HG02981 (cell line): ENCODE data around the gene PKNOX2.

Experiments
- ATAC-seq: cut with Tn5 transposase; IDR thresholded peaks from one replicate; pipeline ENCODE4 v1.9.1; 2021; ENCODE audit warnings: mild to moderate bottlenecking, moderate library complexity; ENCODE audit not compliant: unreplicated experiment

PKNOX2 gene

GRCh38 chr11:125348674-125349309 lies 184.2 kb downstream of the PKNOX2 start:
- peak; percentile 61 for ATAC-seq

- no peak for ATAC-seq
Observed at GRCh38 chr11:125350206-125351032, 185.9 kb downstream of the PKNOX2 start.

GRCh38 chr11:125351033-125351867 lies 186.7 kb downstream of the PKNOX2 start:
- no peak for ATAC-seq

GRCh38 chr11:125351868-125352250 lies 187.3 kb downstream of the PKNOX2 start:
- no peak for ATAC-seq

GRCh38 chr11:125356797-125357196 lies 192.2 kb downstream of the PKNOX2 start:
- ATAC-seq = no peak

- ATAC-seq = no peak
Observed at GRCh38 chr11:125357551-125357950, 193.0 kb downstream of the PKNOX2 start.

- no peak for ATAC-seq
Observed at GRCh38 chr11:125358254-125358840, 193.8 kb downstream of the PKNOX2 start.

GRCh38 chr11:125359130-125359529 lies 194.6 kb downstream of the PKNOX2 start:
- ATAC-seq = no peak

- no peak for ATAC-seq
Observed at GRCh38 chr11:125360066-125360465, 195.5 kb downstream of the PKNOX2 start.

- ATAC-seq = no peak
Observed at GRCh38 chr11:125364121-125364826, 199.7 kb downstream of the PKNOX2 start.

- ATAC-seq = no peak
Observed at GRCh38 chr11:125365196-125365931, 200.8 kb downstream of the PKNOX2 start.

- ATAC-seq = no peak
Observed at GRCh38 chr11:125367710-125368109, 203.2 kb downstream of the PKNOX2 start.

GRCh38 chr11:125368757-125369156 lies 204.2 kb downstream of the PKNOX2 start:
- ATAC-seq = no peak

GRCh38 chr11:125369808-125370207 lies 205.3 kb downstream of the PKNOX2 start:
- ATAC-seq = no peak

- ATAC-seq = no peak
Observed at GRCh38 chr11:125370561-125371389, 206.2 kb downstream of the PKNOX2 start.

GRCh38 chr11:125371431-125371935 lies 206.9 kb downstream of the PKNOX2 start:
- no peak for ATAC-seq

- ATAC-seq = no peak
Observed at GRCh38 chr11:125372088-125372487, 207.5 kb downstream of the PKNOX2 start.

GRCh38 chr11:125372911-125373310 lies 208.4 kb downstream of the PKNOX2 start:
- no peak for ATAC-seq
